ENCODE results near the gene GFI1. TPM values are rescaled to one million over a fixed set of nuclear protein-coding genes. Genes with fewer than 3 reads are reported as not detected.

Gene GFI1
- total and polyA plus RNA-seq, 5 donors from 2014 or later: 3.0 to 11.5 (median 6.5) TPM

DNA sequence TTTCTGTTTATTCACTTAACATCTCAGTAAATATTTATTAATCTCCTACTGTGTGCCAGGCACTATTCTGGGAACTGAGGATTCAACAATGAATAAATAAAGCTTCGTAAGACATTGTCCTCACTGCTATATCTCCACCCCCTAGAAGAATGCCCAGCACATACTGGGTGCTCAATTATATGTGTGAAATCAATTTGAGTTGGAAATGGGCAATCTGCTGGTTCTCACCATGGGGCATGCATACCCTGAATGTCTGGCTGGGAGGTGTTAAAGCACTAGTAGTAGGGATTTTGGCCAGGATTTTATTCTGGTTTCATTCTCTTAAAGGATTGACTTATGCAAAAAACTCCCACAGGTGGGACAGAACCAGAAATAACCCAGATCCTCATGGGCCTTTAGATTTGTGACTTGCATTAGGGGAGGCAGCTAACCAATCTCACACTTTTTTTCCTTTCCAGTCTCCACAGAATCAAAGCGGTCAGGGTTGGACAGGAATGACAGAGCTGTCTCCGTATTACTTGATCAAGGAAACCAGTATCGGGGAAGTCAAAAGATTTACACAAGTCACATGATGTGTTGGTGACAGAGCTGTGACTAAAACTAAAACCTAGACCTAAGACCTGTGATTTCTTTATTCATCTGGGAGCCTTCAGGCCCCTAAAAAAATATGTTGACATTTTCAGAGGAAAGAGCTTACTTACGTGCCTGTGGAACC is 12.8 kb downstream of the GFI1 start:
- peaks cover 34% of the 10 kb centered on the region for H3K4me1 ChIP-seq (ENCODE audit: control insufficient read depth, insufficient read depth, low read length, poor library complexity, severe bottlenecking)
- no peaks in the 10 kb centered on the region for H3K27me3 ChIP-seq (ENCODE audit: control insufficient read depth, insufficient read depth, low read length)
- H3K27me3 Mint-ChIP-seq: peaks cover 7% of the 10 kb centered on the region
- peak; percentile 33 to 42 for ATAC-seq (ENCODE audit: low read depth in 2 of 2)
- peak overlapping the region; percentile 12 for H3K4me3 ChIP-seq (ENCODE audit: low read depth, low read length)
- H3K36me3 ChIP-seq (ENCODE audit: control insufficient read depth, insufficient read depth, low read length): no peaks in the 10 kb centered on the region
- peak overlapping the region; percentile 3 to 54 (median 21) for H3K4me3 Mint-ChIP-seq
- peak in 1 of 3 donors; percentile 83 for DNase-seq
- H3K36me3 Mint-ChIP-seq: peaks cover 12% of the 10 kb centered on the region
- H3K27ac ChIP-seq (ENCODE audit: insufficient read depth, low read length, poor library complexity, severe bottlenecking): peak overlapping the region; percentile 60
- peaks cover 0 to 1% (median 0%) of the 10 kb centered on the region in 7 donors for H3K9me3 Mint-ChIP-seq
- peaks cover 19 to 63% (median 26%) of the 10 kb centered on the region in 4 donors for H3K4me1 Mint-ChIP-seq
- peak overlapping the region; percentile 47 to 90 (median 74) for H3K27ac Mint-ChIP-seq
- H3K9me3 ChIP-seq (ENCODE audit: control insufficient read depth in 2 of 2, low read length in 2 of 2): no peaks in the 10 kb centered on the region

DNA sequence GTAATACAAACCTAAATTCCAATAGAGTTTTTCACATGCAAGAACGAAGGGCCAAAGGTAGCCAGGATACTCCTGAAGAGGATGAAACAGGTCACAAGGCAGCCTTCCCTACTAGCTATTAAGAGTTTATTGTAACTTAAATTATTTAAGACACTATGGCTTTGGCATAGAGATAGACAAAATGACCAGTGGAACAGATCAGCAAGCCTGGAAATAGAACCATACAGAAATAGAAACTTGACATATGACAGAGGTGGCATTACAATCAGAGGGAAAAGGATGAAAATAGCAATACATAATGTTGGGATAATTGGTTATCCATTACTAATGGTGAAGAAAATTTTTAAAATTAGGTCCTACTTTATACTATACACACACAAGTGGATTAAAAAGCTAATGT is 16.5 kb downstream of the GFI1 start:
- peaks cover 13% of the 10 kb centered on the region for H3K27me3 Mint-ChIP-seq
- peaks cover 5 to 47% (median 20%) of the 10 kb centered on the region in 4 donors for H3K4me1 Mint-ChIP-seq
- no peak for ATAC-seq (ENCODE audit: low read depth in 2 of 2)

GRCh38 chr1:92466683-92467352 is 19.9 kb downstream of the GFI1 start:
- Mint-ChIP-seq H3K36me3 (no peaks in the 10 kb centered on the region), H3K27ac (peak overlapping the region in 2 of 3 donors; percentile 14 to 60), H3K4me1 (peaks cover 13 to 46% (median 24%) of the 10 kb centered on the region in 4 donors), H3K9me3 (peaks cover 0 to 1% (median 0%) of the 10 kb centered on the region in 7 donors), H3K4me3 (no peak overlapping the region), H3K27me3 (peaks cover 5% of the 10 kb centered on the region)
- H3K27me3 ChIP-seq (ENCODE audit: control insufficient read depth, insufficient read depth, low read length): no peaks in the 10 kb centered on the region
- no peaks in the 10 kb centered on the region for H3K36me3 ChIP-seq (ENCODE audit: control insufficient read depth, insufficient read depth, low read length)
- DNase-seq (no peak), ATAC-seq (ENCODE audit: low read depth in 2 of 2) (no peak)
- no peak overlapping the region for H3K27ac ChIP-seq (ENCODE audit: insufficient read depth, low read length, poor library complexity, severe bottlenecking)
- no peak overlapping the region for H3K4me3 ChIP-seq (ENCODE audit: low read depth, low read length)
- H3K4me1 ChIP-seq (ENCODE audit: control insufficient read depth, insufficient read depth, low read length, poor library complexity, severe bottlenecking): peaks cover 13% of the 10 kb centered on the region
- H3K9me3 ChIP-seq (ENCODE audit: control insufficient read depth in 2 of 2, low read length in 2 of 2): no peaks in the 10 kb centered on the region

More for the DNA sequence above, 16.5 kb downstream of the GFI1 start:
- no peak overlapping the region for H3K4me3 Mint-ChIP-seq
- Histone ChIP-seq H3K4me3 (ENCODE audit: low read depth, low read length) (no peak overlapping the region), H3K27ac (ENCODE audit: insufficient read depth, low read length, poor library complexity, severe bottlenecking) (no peak overlapping the region), H3K27me3 (ENCODE audit: control insufficient read depth, insufficient read depth, low read length) (no peaks in the 10 kb centered on the region), H3K4me1 (ENCODE audit: control insufficient read depth, insufficient read depth, low read length, poor library complexity, severe bottlenecking) (peaks cover 22% of the 10 kb centered on the region), H3K36me3 (ENCODE audit: control insufficient read depth, insufficient read depth, low read length) (no peaks in the 10 kb centered on the region), H3K9me3 (ENCODE audit: control insufficient read depth in 2 of 2, low read length in 2 of 2) (no peaks in the 10 kb centered on the region)
- DNase-seq: no peak
- H3K9me3 Mint-ChIP-seq: peaks cover 0 to 1% (median 0%) of the 10 kb centered on the region in 7 donors
- no peaks in the 10 kb centered on the region for H3K36me3 Mint-ChIP-seq
- H3K27ac Mint-ChIP-seq: no peak overlapping the region

DNA sequence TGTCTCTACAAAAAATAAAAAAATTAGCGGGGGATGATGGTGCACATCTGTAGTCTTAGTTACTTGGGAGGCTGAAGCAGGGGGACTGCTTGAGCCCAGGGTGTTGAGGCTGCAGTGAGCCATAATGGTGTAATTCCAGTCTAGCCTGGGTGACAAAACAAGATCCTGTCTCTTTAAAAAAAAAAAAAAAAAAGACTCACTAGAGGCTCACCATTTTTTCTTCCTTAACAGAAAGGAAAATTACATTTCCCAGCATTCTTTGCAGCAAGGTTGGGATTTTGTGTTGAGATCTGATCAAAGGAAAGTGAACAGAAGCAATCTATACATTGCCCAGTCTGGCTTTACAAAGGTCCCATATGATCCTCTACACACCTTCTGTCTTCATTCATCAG is 21.5 kb downstream of the GFI1 start:
- Mint-ChIP-seq H3K27ac (peak overlapping the region in 2 of 3 donors; percentile 11 to 48), H3K4me1 (peaks cover 16 to 52% (median 26%) of the 10 kb centered on the region in 4 donors), H3K36me3 (no peaks in the 10 kb centered on the region), H3K4me3 (no peak overlapping the region), H3K9me3 (no peaks in the 10 kb centered on the region), H3K27me3 (peaks cover 5% of the 10 kb centered on the region)
- no peak overlapping the region for H3K27ac ChIP-seq (ENCODE audit: insufficient read depth, low read length, poor library complexity, severe bottlenecking)
- no peaks in the 10 kb centered on the region for H3K27me3 ChIP-seq (ENCODE audit: control insufficient read depth, insufficient read depth, low read length)
- H3K36me3 ChIP-seq (ENCODE audit: control insufficient read depth, insufficient read depth, low read length): no peaks in the 10 kb centered on the region
- peaks cover 15% of the 10 kb centered on the region for H3K4me1 ChIP-seq (ENCODE audit: control insufficient read depth, insufficient read depth, low read length, poor library complexity, severe bottlenecking)
- no peak for DNase-seq
- no peak for ATAC-seq (ENCODE audit: low read depth in 2 of 2)
- H3K4me3 ChIP-seq (ENCODE audit: low read depth, low read length): no peak overlapping the region
- H3K9me3 ChIP-seq (ENCODE audit: control insufficient read depth in 2 of 2, low read length in 2 of 2): no peaks in the 10 kb centered on the region

GRCh38 chr1:92464588-92465255 is 22.0 kb downstream of the GFI1 start:
- DNase-seq (no peak), ATAC-seq (ENCODE audit: low read depth in 2 of 2) (no peak)
- peak overlapping the region in 1 of 4 donors; percentile 62 for H3K4me3 Mint-ChIP-seq
- H3K27ac Mint-ChIP-seq: peak overlapping the region; percentile 8 to 48 (median 11)
- Histone ChIP-seq H3K36me3 (ENCODE audit: control insufficient read depth, insufficient read depth, low read length) (no peaks in the 10 kb centered on the region), H3K27me3 (ENCODE audit: control insufficient read depth, insufficient read depth, low read length) (no peaks in the 10 kb centered on the region), H3K4me3 (ENCODE audit: low read depth, low read length) (no peak overlapping the region), H3K27ac (ENCODE audit: insufficient read depth, low read length, poor library complexity, severe bottlenecking) (no peak overlapping the region), H3K9me3 (ENCODE audit: control insufficient read depth in 2 of 2, low read length in 2 of 2) (no peaks in the 10 kb centered on the region), H3K4me1 (ENCODE audit: control insufficient read depth, insufficient read depth, low read length, poor library complexity, severe bottlenecking) (peaks cover 20% of the 10 kb centered on the region)
- peaks cover 5% of the 10 kb centered on the region for H3K27me3 Mint-ChIP-seq
- H3K9me3 Mint-ChIP-seq: no peaks in the 10 kb centered on the region
- H3K4me1 Mint-ChIP-seq: peaks cover 20 to 57% (median 27%) of the 10 kb centered on the region in 4 donors
- no peaks in the 10 kb centered on the region for H3K36me3 Mint-ChIP-seq

GRCh38 chr1:92461364-92462097 is 25.2 kb downstream of the GFI1 start:
- no peaks in the 10 kb centered on the region for H3K9me3 Mint-ChIP-seq
- no peak overlapping the region for H3K27ac ChIP-seq (ENCODE audit: insufficient read depth, low read length, poor library complexity, severe bottlenecking)
- ATAC-seq (ENCODE audit: low read depth in 2 of 2) (no peak), DNase-seq (peak in 2 of 3 donors; percentile 17 to 44)
- peak overlapping the region in 1 of 4 donors; percentile 26 for H3K4me3 Mint-ChIP-seq
- H3K27me3 Mint-ChIP-seq: no peaks in the 10 kb centered on the region
- peaks cover 21 to 51% (median 24%) of the 10 kb centered on the region in 4 donors for H3K4me1 Mint-ChIP-seq
- H3K27ac Mint-ChIP-seq: peak overlapping the region in 1 of 3 donors; percentile 37
- H3K36me3 Mint-ChIP-seq: no peaks in the 10 kb centered on the region
- H3K9me3 ChIP-seq (ENCODE audit: control insufficient read depth in 2 of 2, low read length in 2 of 2): no peaks in the 10 kb centered on the region
- H3K36me3 ChIP-seq (ENCODE audit: control insufficient read depth, insufficient read depth, low read length): no peaks in the 10 kb centered on the region
- H3K4me1 ChIP-seq (ENCODE audit: control insufficient read depth, insufficient read depth, low read length, poor library complexity, severe bottlenecking): peaks cover 19% of the 10 kb centered on the region
- no peaks in the 10 kb centered on the region for H3K27me3 ChIP-seq (ENCODE audit: control insufficient read depth, insufficient read depth, low read length)
- no peak overlapping the region for H3K4me3 ChIP-seq (ENCODE audit: low read depth, low read length)

- H3K4me1 ChIP-seq (ENCODE audit: control insufficient read depth, insufficient read depth, low read length, poor library complexity, severe bottlenecking): peaks cover 14% of the 10 kb centered on the region
- no peaks in the 10 kb centered on the region for H3K36me3 Mint-ChIP-seq
- DNase-seq: no peak
- H3K36me3 ChIP-seq (ENCODE audit: control insufficient read depth, insufficient read depth, low read length): no peaks in the 10 kb centered on the region
- no peak overlapping the region for H3K27ac ChIP-seq (ENCODE audit: insufficient read depth, low read length, poor library complexity, severe bottlenecking)
- peaks cover 21 to 36% (median 22%) of the 10 kb centered on the region in 4 donors for H3K4me1 Mint-ChIP-seq
- no peaks in the 10 kb centered on the region for H3K27me3 Mint-ChIP-seq
- H3K4me3 Mint-ChIP-seq: peak overlapping the region in 1 of 4 donors; percentile 61
- no peaks in the 10 kb centered on the region for H3K9me3 ChIP-seq (ENCODE audit: control insufficient read depth in 2 of 2, low read length in 2 of 2)
- H3K27ac Mint-ChIP-seq: peak overlapping the region; percentile 5 to 93 (median 76)
- H3K4me3 ChIP-seq (ENCODE audit: low read depth, low read length): no peak overlapping the region
- no peaks in the 10 kb centered on the region for H3K9me3 Mint-ChIP-seq
- H3K27me3 ChIP-seq (ENCODE audit: control insufficient read depth, insufficient read depth, low read length): no peaks in the 10 kb centered on the region
- no peak for ATAC-seq (ENCODE audit: low read depth in 2 of 2)
These were observed 26.8 kb downstream of the GFI1 start for GRCh38 chr1:92459871-92460320.
